IPS-18c (cell line): ENCODE measurements around the gene SNF8.
"Not testable (repeated sequence)": the region's sequence is repeated elsewhere in the genome, so short reads cannot be mapped to it uniquely, and the experiment has no call there.

ENCODE experiments used
- H3K4me3 ChIP-seq: 2 replicates; pipeline ENCODE4 v1.7.0; 2013; ENCODE audit warnings: low read depth, mild to moderate bottlenecking, low read length, moderate library complexity; ENCODE audit not compliant: insufficient read depth
- H3K9me3 ChIP-seq: one replicate; pipeline ENCODE4 v1.6.1; 2013; ENCODE audit warnings: mild to moderate bottlenecking, low read length, moderate library complexity; ENCODE audit not compliant: control insufficient read depth, insufficient read depth

Gene SNF8

GRCh38 chr17:48951572-48951971 is 6.9 kb upstream of the SNF8 start:
- Histone ChIP-seq H3K9me3 (no peaks in the 10 kb centered on the region), H3K4me3 (no peak overlapping the region)

DNA sequence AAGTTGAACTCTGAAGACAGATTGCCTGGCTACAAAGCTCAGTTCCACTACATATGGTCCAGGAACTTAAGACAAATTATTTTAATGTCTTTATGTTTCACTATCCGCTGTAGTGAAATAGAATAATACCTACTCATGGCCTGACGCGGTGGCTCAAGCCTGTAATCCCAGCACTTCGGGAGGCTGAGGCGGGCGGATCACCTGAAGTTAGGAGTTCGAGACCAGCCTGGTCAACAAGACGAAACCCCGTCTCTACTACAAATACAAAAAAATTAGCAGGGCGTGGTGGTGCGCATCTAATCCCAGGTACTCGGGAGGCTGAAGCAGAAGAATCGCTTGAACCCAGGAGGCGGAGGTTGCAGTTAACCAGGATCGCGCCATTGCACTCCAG is 614 bp upstream of the SNF8 start:
- peak overlapping the region; percentile 95 for H3K4me3 ChIP-seq
- H3K9me3 ChIP-seq, result not testable (repeated sequence)

DNA sequence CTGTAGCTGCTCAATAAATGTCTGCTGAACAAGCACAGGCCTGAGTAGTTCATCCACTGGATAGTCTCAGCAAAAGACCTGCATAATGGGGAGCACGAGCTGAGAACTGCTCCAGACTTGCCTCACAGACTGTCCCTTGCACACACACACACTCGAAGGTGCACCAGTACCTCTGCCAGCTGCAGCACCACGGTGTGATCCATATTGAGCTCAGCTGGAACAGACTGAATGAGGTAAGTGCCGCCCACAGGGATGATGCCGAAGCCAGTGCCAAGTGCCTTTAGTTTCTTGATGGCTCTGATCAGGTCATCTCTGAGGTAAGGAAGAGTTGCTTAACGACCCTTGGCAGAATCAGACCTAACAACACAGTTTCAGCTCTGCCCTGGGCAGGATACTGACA is 11.6 kb downstream of the SNF8 start:
- H3K4me3 ChIP-seq, result no peak overlapping the region
- no peaks in the 10 kb centered on the region for H3K9me3 ChIP-seq

GRCh38 chr17:48930435-48930873 is 14.2 kb downstream of the SNF8 start:
- Histone ChIP-seq H3K4me3 (no peak overlapping the region), H3K9me3 (no peaks in the 10 kb centered on the region)

DNA sequence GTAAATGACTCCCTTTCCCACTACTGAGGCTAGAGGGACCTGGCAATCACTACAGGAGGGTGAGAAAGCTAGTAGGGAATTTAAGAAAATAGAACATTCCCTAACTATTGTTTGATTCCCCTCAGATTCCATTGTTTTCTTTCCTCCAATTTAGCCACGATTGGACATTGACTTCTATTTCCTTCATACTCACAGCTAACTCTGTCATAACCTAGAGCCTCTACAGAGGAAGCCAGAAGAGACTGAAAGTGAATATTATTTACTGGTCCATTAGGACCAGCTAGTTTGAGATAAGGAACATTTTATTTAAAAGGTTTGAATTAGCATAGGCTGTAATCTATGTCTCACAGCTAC is 14.9 kb downstream of the SNF8 start:
- Histone ChIP-seq H3K4me3 (no peak overlapping the region; the same call in 1 of the 2 replicates), H3K9me3 (no peaks in the 10 kb centered on the region)

GRCh38 chr17:48928876-48929811 is 15.5 kb downstream of the SNF8 start:
- Histone ChIP-seq H3K9me3 (no peaks in the 10 kb centered on the region), H3K4me3 (no peak overlapping the region; the same call in 1 of the 2 replicates)

GRCh38 chr17:48927978-48928745 is 16.5 kb downstream of the SNF8 start:
- no peaks in the 10 kb centered on the region for H3K9me3 ChIP-seq
- H3K4me3 ChIP-seq, result no peak overlapping the region

DNA sequence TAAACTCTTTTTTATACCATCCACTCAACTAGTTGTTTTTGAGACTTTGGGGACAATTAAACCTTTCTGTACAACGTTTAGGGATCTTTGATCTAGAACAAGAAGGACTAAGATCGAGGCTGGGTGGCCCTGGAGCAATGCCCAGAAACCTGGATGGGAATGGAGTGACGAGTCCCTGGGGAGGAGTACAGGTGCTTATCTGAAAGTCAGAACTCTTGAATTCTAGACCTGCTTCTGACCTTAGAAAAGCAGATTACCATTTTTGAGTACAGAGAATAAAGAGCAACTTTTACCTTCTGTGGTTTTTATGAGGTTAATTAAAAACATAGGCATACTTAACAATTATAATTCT is 18.7 kb downstream of the SNF8 start:
- no peaks in the 10 kb centered on the region for H3K9me3 ChIP-seq

DNA sequence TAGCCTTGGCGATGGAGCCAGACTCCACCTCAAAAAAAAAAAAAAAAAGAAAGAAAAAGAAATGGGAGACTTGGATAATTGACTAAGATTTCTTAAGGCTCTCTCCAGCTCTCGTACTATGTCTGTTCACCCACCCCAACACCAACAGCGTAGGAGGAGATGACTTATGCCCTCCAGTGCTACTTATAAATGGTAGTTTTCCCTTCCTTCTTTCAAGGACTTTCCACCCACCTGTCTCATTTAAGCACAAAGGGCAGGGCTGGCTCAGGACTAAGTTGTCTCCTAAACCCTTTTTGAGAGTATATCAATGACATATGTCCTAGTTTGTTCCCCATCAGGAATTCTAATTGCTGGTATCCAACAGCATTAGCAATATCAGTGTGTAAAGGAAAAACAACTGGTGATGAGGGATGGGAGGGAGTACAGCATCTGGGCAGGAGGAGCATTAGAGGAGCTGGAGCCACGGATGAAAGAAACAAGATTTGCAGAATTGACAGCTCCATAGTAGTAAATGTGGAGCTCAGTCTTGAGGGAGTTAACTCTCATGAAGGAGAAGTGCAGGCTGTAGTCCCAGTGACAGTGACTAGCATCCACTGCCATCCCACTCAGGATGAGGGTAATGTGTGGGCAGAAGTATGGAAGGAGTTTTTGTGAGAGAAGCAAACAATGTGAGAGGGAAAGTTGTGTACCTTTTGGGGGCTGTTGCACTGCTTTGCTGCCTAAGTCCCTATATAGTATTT is 19.2 kb downstream of the SNF8 start:
- Histone ChIP-seq H3K9me3 (no peaks in the 10 kb centered on the region), H3K4me3 (no peak overlapping the region)

More for the DNA sequence above, 18.7 kb downstream of the SNF8 start:
- H3K4me3 ChIP-seq, result no peak overlapping the region

DNA sequence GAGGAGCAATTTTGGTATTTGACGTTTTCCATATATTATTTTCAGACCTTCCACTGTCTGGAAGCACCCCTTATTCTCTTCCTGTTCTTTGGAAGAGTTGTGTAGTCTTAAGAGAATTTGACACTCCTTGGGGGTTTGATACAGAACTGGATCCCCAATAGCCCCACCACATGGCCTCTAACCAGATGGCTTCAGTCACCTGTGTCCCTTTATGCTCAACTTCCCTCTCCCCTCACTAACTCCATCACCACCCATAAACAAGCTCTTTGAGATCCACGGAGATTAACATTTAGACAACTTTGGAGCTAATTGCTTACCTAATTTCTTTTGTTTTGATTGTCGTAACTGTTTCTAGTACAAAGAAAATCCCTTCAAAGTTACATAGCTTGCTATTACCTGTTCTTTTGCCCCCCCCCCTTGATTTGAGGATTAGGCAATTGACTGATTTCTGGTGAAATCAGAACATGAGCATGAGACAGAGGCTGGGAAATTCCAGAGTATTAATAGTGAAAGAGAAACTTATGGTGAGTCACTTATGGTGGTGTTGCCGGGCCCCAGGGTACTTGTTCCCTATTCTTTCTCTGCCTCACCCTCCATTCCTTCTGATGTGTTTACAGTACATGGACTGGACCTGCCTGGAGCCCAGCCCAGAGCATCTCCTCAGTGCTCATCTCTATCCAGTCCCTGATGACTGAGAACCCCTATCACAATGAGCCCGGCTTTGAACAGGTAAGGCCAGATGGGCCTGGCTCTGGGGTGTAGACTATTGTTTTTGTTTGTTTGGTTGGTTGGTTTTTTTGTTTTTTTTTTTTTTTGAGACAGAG is 29.0 kb downstream of the SNF8 start:
- Histone ChIP-seq H3K4me3 (no peak overlapping the region), H3K9me3 (no peaks in the 10 kb centered on the region)

DNA sequence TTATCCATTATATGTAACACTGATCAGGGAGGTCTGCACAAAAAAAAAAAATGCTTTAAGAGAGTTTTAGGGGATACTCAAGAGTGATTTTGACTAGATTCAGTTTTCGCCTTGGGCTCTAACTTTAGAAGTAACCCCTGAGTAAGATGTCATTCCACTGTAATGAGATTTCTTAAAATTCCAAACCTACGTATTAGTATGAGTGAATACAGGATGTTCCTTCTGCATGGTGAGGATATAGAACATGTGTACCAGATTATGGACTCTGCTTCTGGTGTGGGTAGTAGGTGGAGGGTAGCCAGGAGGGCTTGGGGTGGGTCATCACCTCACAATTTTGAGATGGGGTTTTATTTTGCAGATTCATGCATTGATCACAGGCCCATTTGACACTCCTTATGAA is 32.2 kb downstream of the SNF8 start:
- no peak overlapping the region for H3K4me3 ChIP-seq
- H3K9me3 ChIP-seq, result no peaks in the 10 kb centered on the region

- Histone ChIP-seq H3K9me3 (no peaks in the 10 kb centered on the region), H3K4me3 (no peak overlapping the region)
These were observed 34.3 kb downstream of the SNF8 start for GRCh38 chr17:48910370-48910769.

DNA sequence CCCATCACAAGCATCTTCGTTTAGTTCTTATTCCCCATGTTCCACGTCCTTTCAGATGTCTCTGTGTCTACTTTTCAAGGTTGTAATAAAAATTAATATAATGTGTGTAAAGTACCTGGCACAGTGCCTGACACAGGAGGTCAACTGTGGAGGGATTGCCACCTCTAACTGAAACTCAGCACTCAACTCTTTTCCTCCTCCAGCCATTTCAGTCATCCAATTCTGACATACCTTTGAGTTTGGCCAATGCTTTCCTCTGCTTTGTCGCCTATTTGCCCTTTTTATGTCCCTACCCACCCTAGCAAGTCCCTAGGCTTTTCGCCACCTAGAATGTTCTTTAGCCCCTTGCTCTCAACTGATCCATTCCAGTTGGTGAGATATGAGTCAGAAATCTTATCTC is 34.9 kb downstream of the SNF8 start:
- Histone ChIP-seq H3K4me3 (peak overlapping the region; percentile 54; the same call in 1 of the 2 replicates), H3K9me3 (no peaks in the 10 kb centered on the region)

- no peaks in the 10 kb centered on the region for H3K9me3 ChIP-seq
These were observed 35.7 kb downstream of the SNF8 start for GRCh38 chr17:48908853-48909394.

GRCh38 chr17:48908047-48908843 is 36.4 kb downstream of the SNF8 start, which contains the start of gene UBE2Z:
Gene UBE2Z, plus strand, starts transcription at chr17:48908407. Its CDS starts 97 bp downstream, at chr17:48908504.
- H3K4me3 ChIP-seq, result peak within 1 kb of the TSS; percentile 59
- H3K9me3 ChIP-seq, result no peaks in the 10 kb centered on the region

More at GRCh38 chr17:48908853-48909394, 35.7 kb downstream of the SNF8 start:
- peak overlapping the region; percentile 59 for H3K4me3 ChIP-seq

- Histone ChIP-seq H3K4me3 (peak overlapping the region; percentile 59), H3K9me3 (no peaks in the 10 kb centered on the region)
These were observed 37.0 kb downstream of the SNF8 start for GRCh38 chr17:48907713-48908046.
